Stimulated activated CD4-positive, alpha-beta T cell treated with anti-CD3 and anti-CD28 coated beads, Interleukin-2, amount 100 ng/mL, for 48 hours (primary cell): ENCODE data around the gene CDC42BPG.

Experiments used
- DNase-seq, 2 donors: peaks; one replicate each; pipeline ENCODE4 v3.0.0-alpha.2; 2020

Gene CDC42BPG, protein sequence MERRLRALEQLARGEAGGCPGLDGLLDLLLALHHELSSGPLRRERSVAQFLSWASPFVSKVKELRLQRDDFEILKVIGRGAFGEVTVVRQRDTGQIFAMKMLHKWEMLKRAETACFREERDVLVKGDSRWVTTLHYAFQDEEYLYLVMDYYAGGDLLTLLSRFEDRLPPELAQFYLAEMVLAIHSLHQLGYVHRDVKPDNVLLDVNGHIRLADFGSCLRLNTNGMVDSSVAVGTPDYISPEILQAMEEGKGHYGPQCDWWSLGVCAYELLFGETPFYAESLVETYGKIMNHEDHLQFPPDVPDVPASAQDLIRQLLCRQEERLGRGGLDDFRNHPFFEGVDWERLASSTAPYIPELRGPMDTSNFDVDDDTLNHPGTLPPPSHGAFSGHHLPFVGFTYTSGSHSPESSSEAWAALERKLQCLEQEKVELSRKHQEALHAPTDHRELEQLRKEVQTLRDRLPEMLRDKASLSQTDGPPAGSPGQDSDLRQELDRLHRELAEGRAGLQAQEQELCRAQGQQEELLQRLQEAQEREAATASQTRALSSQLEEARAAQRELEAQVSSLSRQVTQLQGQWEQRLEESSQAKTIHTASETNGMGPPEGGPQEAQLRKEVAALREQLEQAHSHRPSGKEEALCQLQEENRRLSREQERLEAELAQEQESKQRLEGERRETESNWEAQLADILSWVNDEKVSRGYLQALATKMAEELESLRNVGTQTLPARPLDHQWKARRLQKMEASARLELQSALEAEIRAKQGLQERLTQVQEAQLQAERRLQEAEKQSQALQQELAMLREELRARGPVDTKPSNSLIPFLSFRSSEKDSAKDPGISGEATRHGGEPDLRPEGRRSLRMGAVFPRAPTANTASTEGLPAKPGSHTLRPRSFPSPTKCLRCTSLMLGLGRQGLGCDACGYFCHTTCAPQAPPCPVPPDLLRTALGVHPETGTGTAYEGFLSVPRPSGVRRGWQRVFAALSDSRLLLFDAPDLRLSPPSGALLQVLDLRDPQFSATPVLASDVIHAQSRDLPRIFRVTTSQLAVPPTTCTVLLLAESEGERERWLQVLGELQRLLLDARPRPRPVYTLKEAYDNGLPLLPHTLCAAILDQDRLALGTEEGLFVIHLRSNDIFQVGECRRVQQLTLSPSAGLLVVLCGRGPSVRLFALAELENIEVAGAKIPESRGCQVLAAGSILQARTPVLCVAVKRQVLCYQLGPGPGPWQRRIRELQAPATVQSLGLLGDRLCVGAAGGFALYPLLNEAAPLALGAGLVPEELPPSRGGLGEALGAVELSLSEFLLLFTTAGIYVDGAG (N-terminal part only)

DNA sequence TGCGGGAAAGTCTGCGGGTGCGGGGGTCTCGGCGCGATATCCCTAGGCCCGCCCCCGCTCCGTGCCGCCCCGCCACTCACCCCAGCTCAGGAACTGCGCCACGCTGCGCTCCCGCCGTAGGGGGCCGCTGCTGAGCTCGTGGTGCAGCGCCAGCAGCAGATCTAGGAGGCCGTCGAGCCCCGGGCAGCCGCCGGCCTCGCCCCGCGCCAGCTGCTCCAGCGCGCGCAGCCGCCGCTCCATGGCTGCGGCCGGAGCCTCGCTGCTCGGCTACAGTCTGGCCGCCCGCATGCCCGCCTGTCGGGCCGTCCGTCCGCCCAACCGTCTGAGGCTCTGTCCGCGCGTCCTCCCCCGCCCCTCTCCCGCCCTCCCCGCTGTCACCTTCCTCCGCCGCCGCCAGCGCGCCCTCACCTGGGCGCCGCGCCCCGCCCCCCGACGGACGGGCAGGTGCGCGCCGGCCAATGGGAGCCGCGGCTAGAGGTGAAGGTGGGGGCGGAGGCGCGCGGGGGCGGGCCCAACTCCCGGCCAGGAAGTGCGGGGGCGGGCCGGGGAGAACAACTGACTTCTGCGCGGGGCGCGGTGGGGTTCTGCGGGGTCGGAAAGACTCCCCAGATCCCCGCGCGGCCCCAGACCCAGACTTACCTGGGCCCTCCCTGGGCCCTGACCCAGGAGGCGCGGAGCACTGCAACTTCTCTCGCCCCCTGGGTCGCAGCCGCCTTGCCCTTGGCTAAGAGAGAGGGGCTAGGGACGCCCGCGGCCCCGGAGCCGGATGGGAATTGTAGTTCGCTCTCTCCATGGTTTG is at the start of gene CDC42BPG:
Gene CDC42BPG, minus strand, starts transcription at position 324 of the 799 bp plus-strand sequence. Its CDS starts 84 bp downstream, at position 240.
- no peak for DNase-seq

DNA sequence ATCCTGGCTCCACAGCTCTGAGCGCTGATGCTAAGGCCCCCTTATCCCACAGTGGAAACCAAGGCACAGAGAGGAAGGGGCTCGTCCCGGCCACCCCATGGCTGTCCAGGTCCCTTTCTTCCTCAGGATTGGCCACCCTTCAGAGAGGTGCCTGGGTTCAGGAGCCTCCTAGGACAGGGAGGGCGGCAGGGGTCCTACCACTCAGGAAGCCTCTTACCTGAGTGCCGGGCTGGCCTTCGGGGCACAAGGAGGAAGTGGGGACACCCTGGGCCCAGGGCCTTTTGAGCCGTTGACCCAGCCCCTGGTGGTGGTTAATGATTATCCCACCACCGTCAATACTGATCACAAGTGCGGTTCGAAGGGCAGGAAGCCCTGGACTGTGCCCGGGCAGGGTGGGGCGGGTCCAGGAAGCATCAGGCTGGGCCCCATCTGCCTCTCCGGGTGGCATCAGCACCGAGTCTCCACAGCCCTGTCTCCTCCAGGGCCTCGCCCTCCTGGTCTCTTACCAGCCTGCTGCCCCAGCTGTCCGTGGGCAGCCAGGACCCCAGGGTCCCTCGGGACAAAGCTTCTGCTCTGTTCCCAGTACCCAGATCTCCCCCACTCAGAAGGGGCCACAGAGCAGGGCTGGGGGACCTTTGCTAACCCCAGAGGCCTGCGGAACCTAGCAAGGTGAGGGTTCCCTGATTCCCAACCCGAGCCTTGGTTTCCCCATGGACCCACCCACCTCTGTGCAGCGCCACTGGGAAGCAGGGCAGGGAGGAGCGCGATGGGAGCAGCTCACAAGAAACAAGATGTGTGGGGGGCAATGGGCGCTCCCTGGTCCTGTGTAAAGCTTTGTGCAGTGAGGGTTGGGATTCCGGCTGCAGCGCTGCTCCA is 49.0 kb upstream of the CDC42BPG start:
- DNase-seq: no peak

DNA sequence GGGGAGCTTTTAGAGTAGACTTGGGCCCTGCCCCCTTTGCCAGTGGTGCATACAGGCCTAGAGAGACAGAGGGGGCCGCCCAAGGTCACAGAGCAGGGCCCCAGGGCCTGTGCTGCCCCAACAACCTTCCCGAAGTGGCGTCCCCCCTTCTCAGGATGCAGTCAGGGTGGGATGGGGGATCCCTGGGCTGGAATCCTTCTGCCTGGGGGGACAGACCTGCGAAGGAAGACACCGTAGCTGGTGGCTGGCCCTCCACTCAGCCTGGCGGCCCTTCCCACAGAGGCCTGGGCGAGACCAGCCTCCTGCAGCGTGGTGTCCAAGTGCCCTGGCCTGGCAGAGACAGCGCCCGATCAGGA is 48.4 kb upstream of the CDC42BPG start:
- DNase-seq: no peak

DNA sequence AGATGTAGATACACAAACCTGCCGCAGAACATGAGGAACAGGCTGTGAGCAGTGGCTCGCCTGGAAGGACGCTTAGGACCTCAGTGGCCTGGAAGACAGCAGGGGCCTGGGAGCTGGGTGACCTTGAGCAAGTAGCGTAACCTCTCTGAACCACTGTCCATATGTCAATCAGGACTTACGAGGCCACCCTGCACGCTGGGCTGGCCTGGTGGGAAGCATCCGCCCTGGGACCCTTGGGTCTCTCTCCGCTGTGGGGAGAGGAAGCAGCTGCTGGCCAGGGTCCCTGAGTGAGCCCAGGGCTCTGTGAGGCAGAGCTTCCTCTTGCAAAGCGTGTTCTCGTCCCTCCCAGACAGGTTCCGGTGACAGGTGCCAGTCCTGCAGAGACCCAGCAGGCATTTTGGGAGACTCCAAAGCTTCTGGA is 48.0 kb upstream of the CDC42BPG start:
- no peak for DNase-seq

DNA sequence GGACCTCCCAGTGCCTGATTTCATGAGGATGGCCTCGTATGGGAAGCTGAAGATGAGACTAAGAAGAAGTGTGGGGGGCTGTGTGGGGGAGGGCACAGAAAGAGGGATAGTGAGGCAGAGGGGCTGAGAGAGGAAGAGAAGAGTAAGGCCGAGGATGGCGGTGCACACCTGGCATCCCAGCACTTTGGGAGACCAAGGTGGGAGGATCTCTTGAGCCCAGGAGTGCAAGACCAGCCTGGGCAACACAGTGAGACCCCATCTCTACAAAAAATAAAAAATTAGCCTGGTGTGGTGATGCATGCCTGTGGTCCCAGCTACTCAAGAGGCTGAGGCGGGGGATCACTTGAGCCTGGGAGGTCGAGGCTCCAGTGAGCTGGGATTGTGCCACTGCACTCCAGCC is 47.4 kb upstream of the CDC42BPG start:
- DNase-seq: no peak

DNA sequence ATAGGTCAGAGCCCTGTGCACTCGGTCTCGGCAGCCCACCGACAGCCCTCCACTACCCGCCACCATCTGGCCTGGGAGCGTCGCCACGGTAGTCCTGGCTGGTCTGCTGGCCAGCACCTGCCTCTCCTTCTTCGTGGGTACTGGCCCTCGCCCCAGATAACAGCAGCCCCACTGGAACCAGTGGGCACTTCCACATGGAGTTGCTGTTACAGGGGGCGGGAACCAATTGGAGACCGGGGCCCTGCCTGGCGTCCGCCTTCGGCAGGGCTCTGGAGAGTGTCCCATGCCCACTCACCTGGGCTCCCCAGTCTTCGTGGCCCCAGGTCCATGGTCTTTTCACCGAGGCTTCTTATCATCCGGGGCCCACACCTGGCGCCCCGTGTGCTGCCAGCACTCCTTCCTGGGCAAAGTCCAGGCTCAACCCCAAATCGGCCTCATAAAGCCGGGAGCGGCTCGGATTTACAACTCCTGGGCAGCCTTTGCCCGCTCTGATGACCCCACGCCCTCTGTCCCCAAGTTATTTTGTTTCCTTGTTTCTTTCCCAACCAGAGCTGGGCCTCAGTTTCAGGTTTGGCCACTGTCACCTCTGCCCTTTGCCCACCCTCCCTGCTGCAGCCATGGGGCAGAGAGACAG is 46.9 kb upstream of the CDC42BPG start:
- no peak for DNase-seq

DNA sequence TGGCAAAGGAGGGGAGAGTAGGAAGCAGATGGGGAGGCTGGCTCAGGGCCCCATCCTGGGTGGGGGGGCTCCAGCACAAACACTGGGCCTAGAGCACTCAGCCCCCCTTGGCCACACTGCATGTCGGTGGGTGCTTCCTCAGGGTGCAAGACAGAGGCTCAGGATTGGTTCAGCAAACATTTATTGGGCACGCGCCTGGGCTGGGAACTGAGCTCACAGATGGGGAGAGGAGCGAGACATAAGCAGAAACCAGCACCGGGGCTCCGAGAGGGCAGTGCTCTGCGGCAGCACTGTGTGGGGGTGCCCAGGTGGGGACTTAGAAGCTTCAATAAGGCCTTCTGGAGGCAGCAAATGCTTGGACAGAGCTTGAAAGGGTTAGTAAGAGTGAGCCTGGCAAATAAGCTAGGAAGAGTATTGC is 46.1 kb upstream of the CDC42BPG start:
- no peak for DNase-seq

DNA sequence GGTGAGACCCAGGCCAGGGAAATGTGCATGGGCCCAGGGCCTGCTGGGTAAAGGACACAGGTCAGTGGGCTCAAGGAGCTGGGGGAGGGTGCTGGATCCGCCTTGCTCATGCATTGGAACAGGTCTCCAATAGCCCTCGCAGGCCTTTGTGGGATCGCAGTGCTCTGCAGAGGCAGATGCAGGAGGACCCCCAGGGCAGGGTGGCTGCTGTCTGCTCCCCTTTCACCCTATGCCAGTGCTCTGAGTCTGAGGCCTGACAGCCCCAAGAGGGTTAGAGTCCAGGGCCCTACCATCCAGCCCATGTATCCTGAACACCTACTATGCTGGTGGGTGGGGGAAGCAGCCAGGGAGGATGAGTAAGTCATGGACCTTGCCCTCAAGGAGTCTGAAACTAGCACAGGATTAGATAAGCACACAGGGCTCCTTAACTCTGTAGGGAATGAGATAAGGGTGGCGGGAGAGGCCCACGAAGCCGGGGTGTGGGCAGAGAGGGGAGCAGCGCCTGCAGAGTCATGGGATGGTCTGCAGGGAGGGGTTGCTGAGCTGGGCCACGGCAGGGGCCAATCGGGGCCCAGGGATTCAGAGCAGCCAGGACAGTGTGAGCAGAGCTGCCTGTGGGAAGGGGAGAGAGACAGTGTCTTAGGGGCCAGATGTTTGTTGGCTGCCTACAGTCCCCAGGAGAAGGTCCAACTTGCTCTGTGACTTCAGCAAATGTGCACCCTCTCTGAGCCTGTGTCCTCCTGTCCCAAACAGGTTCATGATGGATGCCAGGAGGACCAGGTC is 44.5 kb upstream of the CDC42BPG start:
- DNase-seq: no peak

DNA sequence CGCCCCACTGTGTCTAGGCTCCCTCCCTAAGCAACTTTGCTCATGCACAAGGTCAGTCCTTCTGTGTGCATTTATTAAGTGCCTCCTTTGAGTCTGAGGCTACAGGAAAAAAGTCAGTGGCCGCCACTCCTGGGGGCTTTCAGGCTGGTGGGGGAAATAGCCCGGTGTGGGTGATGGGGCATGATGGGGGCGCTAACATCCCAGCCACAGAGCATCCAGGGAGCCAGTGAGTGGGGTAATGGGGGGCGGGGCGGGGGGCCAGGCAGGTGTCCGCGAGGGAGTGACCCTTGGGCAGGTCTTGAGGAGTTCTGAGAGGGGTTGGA is 43.9 kb upstream of the CDC42BPG start:
- no peak for DNase-seq

DNA sequence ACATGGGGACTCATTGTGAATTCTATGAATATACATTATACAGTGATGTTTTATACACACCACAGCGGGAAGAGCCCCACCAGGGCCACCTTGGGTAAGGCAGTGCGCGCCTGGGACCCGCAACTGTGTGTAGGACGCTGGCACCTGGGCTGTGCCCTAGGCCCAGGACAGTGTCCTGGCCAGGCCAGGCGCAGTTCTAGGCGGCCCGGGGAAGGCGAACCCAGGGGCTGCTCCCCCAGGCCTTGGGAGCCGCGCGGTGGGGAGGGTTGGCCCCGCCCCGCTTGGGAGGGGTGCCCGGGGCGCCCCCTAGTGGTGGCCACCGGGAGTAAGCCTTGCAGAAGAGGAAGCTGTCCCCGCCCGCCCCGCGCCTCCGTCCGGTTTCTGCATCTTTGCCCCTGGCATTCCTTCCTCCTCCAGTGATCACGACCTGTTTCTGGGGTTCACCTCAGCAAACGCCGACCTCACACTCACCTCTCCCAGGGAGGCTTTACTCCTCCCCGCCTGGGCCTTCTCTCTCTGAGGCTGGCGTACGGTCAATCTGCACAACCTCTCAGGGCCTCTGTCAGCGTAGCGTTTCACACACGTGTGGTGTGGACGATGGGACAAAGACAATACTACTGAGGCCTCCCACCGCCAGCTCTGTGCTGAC is 43.4 kb upstream of the CDC42BPG start:
- peak; percentile 85 to 93 for DNase-seq

DNA sequence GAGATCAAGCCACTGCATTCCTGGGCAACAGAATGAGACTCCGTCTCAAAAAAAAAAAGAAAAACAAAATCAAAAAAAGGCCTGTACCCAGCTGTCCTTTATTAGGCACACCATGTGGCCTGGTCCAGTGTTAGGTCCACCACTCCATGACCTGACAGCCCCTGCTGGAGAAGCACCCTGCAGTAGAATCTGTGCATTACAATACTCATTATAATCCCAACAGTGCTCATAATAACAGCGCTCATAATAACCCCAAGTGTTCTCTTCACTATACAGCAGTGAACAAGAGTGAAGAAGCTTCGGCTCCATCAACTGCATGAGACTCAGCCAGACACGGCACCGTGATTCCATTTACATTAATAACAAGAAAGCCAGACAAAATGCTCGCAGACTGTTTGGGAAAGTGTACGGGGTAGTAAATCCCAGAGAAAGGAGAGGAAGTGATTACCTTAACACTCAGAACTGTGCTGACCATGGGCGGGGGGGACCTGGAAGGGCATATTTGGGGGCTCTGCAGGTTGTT is 42.8 kb upstream of the CDC42BPG start:
- DNase-seq: no peak

DNA sequence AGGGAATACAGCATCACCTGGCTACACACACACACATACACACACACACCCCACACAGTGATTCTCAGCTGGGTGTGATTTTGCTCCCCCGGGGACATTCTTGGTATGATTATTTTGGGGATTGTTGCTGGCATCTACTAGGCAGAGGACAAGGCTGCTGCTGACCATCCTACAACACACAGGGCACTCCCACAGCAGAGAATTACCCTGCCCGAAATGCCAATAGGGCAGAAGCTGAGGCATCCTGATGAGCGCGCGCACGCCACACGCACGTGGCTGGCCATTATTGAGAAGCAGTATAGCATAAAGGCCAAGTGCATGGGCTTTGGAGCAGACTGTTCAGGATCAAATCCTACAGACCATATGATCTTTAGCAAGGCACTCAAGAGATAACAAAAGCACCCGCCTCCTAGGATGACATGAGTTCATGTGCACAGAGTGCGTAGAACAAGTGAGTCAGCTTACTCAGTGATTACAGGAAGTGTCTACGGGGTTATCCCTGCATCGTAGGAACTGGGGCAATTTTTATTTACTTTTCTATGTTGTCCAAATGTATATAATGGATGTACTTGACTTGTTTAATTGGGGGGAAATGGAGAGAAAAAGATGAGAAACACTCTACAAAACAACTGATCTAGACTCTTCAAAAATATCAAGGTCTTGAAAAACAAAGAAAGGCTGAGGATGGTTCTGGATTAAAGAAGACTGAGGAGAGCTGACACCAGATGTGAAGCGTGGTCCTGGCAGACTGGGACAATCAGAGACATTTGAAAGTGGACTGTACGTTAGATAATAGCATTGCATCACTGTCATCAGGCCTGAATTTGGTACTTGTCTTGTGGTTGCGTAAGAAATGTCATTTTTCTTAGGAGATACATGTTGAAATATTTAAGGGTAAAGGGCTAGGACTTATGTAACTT is 41.2 kb upstream of the CDC42BPG start:
- DNase-seq: no peak

DNA sequence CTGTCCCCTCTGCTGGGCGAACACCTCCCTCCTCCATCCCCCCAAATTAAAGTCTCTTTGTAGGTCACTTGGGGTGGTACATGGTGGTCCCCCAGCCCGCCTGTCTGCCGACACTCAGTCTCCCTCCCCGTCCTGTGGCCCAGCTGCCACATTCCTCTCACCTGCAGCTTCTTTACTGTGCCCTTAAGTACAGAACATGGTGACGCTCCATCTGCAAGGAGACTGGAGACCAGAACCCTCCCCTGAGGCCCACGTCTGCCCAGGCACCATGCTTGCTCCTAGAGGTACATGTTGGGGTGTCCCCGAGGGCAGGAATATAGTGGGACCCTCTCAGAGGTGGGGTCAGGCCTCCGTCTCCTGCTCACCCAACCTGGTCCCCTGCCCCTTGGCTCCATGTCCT is 39.6 kb upstream of the CDC42BPG start:
- no peak for DNase-seq

DNA sequence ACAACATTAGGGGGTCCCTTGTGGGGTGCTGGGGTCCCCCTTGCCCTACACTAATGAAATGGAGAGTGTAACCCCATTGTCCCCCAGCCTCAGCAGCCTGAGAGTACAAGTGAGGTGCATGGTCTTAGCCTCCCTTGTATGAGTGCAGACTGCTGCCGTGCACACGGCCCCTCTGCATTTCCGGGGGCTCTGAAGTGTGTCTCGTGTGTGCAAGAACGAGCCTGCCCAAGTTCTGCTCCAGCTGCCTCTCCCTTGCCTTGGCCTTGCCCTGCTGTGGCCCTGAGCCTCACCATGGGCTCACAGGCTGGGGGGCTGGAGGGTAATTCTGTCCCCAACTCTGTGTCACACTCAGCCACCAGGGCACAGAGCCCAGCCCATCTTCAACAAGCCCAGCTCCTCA is 39.1 kb upstream of the CDC42BPG start:
- DNase-seq: no peak

DNA sequence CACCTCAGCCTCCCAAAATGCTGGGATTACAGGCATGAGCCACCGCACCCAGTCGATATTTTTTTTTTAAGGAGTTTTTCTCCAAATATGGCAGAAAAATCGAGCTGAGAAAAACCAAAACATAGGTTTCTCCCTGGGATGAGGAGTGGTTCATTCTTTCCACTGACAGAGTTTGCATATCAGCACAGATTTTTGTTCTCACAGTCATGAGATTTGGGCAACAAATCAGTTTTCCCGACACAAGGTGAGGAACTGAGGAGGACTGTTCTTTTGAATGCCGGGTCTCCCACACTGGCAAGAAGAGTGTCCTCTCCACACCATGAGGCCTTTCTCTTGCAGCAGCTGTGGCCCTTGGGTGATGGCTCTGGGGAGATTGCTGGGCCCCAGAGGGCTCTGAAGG is 37.8 kb upstream of the CDC42BPG start:
- no peak for DNase-seq

DNA sequence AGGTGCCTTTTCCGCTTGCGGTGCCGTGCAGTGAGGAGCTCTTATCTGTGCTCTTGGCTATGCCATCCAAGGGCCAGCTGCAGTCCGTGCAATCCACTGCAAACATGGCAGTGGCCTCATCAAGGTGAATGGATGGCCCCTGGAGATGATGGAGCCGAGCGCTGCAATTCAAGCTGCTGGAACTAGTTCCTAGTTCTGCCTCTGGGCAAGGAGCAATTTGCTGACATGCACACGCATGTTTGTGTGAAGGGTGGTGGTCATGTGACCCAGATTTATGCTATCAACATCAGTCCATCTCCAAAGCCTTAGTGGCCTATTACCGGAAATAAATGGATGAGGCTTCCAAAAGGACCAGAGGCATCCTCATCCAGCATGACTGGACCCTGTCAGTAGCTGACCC is 37.0 kb upstream of the CDC42BPG start:
- DNase-seq: no peak

DNA sequence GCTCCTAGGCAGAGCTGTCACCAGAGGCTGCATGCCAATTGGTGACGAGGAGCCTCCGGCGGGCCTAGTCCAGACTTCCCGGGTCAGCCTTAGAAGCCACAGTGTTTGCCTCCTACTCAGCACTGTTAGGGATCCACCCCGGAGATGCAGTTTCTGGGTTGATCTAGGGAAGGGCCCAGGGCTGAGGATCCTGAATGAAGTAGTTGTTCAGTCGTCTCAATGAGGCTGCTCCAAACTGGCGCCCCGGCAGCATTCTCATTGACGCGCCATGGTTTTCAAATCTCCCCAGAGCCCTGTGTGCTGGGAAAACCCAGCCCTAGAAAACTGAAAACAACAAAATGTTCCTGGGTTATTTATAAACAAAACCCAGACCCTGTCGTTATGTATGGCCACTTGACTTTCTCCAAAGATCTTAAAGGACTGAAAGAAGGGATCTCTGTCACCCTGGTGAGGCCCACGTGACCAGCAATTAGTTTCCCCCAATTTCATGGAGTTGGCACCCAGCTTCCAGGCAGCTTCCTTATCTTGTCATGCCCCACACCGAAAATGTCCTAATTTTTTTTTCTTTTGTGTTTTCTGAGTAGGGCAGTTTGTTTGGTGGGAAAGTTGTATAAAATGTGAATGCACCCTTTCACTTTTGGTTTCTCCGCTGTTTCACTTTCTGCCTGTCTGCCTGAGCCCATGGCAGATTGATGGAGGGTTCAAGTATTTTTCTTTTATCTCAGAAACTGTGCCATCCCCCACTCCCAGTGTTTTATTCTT is 36.0 kb upstream of the CDC42BPG start:
- no peak for DNase-seq
